ENCODE data around the gene XRCC4. TPM values are rescaled to one million over a fixed set of nuclear protein-coding genes. Genes with fewer than 3 reads are reported as not detected.

Gene XRCC4
- total RNA-seq, 1 experiment from 2014 or later: 24.6 TPM

- Histone ChIP-seq H3K27ac (ENCODE audit: low read depth, low read length) (no peak overlapping the region), H4K20me1 (ENCODE audit: insufficient read depth) (no peaks in the 10 kb centered on the region), H3K27me3 (ENCODE audit: insufficient read depth, low read length) (no peaks in the 10 kb centered on the region), H3K4me2 (ENCODE audit: low read length) (no peak overlapping the region), H2AFZ (ENCODE audit: low read depth, low read length, poor library complexity, severe bottlenecking) (no peak overlapping the region), H3K79me2 (ENCODE audit: insufficient read depth, low read length) (no peaks in the 10 kb centered on the region), H3K4me1 (ENCODE audit: control insufficient read depth in 1 of 2, insufficient read depth in 2 of 2, low read length in 2 of 2) (no peaks in the 10 kb centered on the region), H3K36me3 (ENCODE audit: control insufficient read depth in 1 of 2, insufficient read depth in 2 of 2, low read length in 2 of 2) (no peaks in the 10 kb centered on the region), H3K9me3 (ENCODE audit: control insufficient read depth in 1 of 2, insufficient read depth in 1 of 2, low read depth in 1 of 2, low read length in 2 of 2) (no peaks in the 10 kb centered on the region), H3K9ac (ENCODE audit: low read length) (no peak overlapping the region), H3K9me2 (ENCODE audit: insufficient read depth) (no peaks in the 10 kb centered on the region), H3K4me3 (replicated peaks in 1 of 2; ENCODE audit: low read depth in 1 of 2, low read length in 2 of 2) (no peak overlapping the region)
- ChIA-PET CTCF (no interaction called here), RAD21 (ENCODE audit: low non-redundant PET in 1 of 2, low total read pairs in 2 of 2, uncharacterized antibody in 2 of 2, unreplicated experiment in 2 of 2) (no interaction called here), POLR2A (no interaction called here)
- DNase-seq (ENCODE audit: low read depth, low spot score) (no peak), ATAC-seq (no peak)
- TF ChIP-seq TCF7L2 (IDR thresholded peaks at IDR 0.05; ENCODE audit: borderline replicate concordance, extremely low read depth, insufficient read depth, insufficient read length): no peak
- TF ChIP-seq EGR1 (IDR thresholded peaks at IDR 0.05; ENCODE audit: low read depth): no peak
- TF ChIP-seq SIN3A (IDR thresholded peaks at IDR 0.05; ENCODE audit: low read depth): no peak
- TF ChIP-seq MAX (IDR thresholded peaks at IDR 0.05): no peak
- no peak for TF ChIP-seq ZBTB33 (IDR thresholded peaks at IDR 0.05; ENCODE audit: extremely low read depth, insufficient replicate concordance, low read length)
- TF ChIP-seq POLR2AphosphoS5 (IDR thresholded peaks at IDR 0.05; ENCODE audit: low read depth, low read length): no peak
- no peak for TF ChIP-seq YY1 (IDR thresholded peaks at IDR 0.05; ENCODE audit: extremely low read depth, insufficient replicate concordance, low read depth, low read length)
- TF ChIP-seq SRF (IDR thresholded peaks at IDR 0.05; ENCODE audit: low read depth): no peak
- no peak for TF ChIP-seq CBX3 (IDR thresholded peaks at IDR 0.05; ENCODE audit: low read depth)
- no peak for TF ChIP-seq EZH2 (IDR thresholded peaks at IDR 0.05)
- TF ChIP-seq SP1 (IDR thresholded peaks at IDR 0.05; ENCODE audit: low read depth): no peak
- no peak for TF ChIP-seq RAD21 (IDR thresholded peaks at IDR 0.05; ENCODE audit: low read depth)
- TF ChIP-seq JUND (IDR thresholded peaks at IDR 0.05): no peak
- TF ChIP-seq ELF1 (IDR thresholded peaks at IDR 0.05; ENCODE audit: borderline replicate concordance, low read depth): no peak
- TF ChIP-seq ZNF274 (IDR thresholded peaks at IDR 0.05; ENCODE audit: low read depth, low read length): no peak
- no TSS peak for BruUV-seq (replicated peaks)
- intact Hi-C loops (cut with micrococcal nuclease): no loop called here
Observed at GRCh38 chr5:83246071-83246470, 168.7 kb downstream of the XRCC4 start.
